PC-3 (cell line): ENCODE results near the gene ACP3.

Experiments
- CTCF ChIP-seq: fragments of 300-600 bp; sonication (generic); conservative IDR thresholded peaks from 2 replicates; pipeline ENCODE4 v1.5.1; 2017; ENCODE audit warnings: antibody characterized with exemption, low read depth, mild to moderate bottlenecking, low read length
- EZH2 ChIP-seq: fragments of 300-600 bp; sonication (generic); IDR thresholded peaks from one replicate; pipeline ENCODE4 v1.6.1; 2017; ENCODE audit warnings: antibody characterized with exemption, mild to moderate bottlenecking, low read length; ENCODE audit not compliant: unreplicated experiment

GRCh38 chr3:132343018-132343612 lies 25.9 kb downstream of the ACP3 start:
- TF ChIP-seq EZH2 (no peak), CTCF (peak; percentile 82)
